Fibroblast of skin of left quadriceps (primary cell): ENCODE measurements around the gene SLC25A34.
A peak's percentile ranks its signal among the peaks of the same experiment; 100 is the strongest.
"Not testable (repeated sequence)": the region's sequence is repeated elsewhere in the genome, so short reads cannot be mapped to it uniquely, and the experiment has no call there.

Experiments used
- DNase-seq, 2 experiments: peaks; one replicate each; pipeline ENCODE4 v3.0.0-alpha.2; 2013; ENCODE audit warnings: low read depth in 2 of 2

SLC25A34 gene

GRCh38 chr1:15736038-15736891 is at the start of gene SLC25A34:
Gene SLC25A34 (plus strand): TSS chr1:15736258. CDS start chr1:15736486, 228 bp downstream.
- DNase-seq: no peak

GRCh38 chr1:15687446-15687845 is 48.6 kb upstream of the SLC25A34 start:
- no peak for DNase-seq

GRCh38 chr1:15690317-15690716 is 45.7 kb upstream of the SLC25A34 start:
- no peak for DNase-seq

GRCh38 chr1:15691434-15692032 is 44.5 kb upstream of the SLC25A34 start:
- DNase-seq: no peak

GRCh38 chr1:15692121-15692682 is 43.9 kb upstream of the SLC25A34 start:
- DNase-seq: no peak

GRCh38 chr1:15693371-15693770 is 42.7 kb upstream of the SLC25A34 start:
- DNase-seq: no peak

- DNase-seq: no peak
Measured at GRCh38 chr1:15696956-15697521, 39.0 kb upstream of the SLC25A34 start.

- DNase-seq: no peak
Measured at GRCh38 chr1:15698201-15698600, 37.9 kb upstream of the SLC25A34 start.

- not testable (repeated sequence) for DNase-seq
Measured at GRCh38 chr1:15699321-15699720, 36.7 kb upstream of the SLC25A34 start.

- no peak for DNase-seq
Measured at GRCh38 chr1:15700508-15700907, 35.5 kb upstream of the SLC25A34 start.

GRCh38 chr1:15701784-15702183 is 34.3 kb upstream of the SLC25A34 start:
- no peak for DNase-seq

- no peak for DNase-seq
Measured at GRCh38 chr1:15702722-15703550, 33.1 kb upstream of the SLC25A34 start.

GRCh38 chr1:15703562-15703961 is 32.5 kb upstream of the SLC25A34 start:
- peak; percentile 64 to 67 for DNase-seq

GRCh38 chr1:15704526-15705183 is 31.4 kb upstream of the SLC25A34 start:
- no peak for DNase-seq

- no peak for DNase-seq
Measured at GRCh38 chr1:15705184-15705566, 30.9 kb upstream of the SLC25A34 start.

- no peak for DNase-seq
Measured at GRCh38 chr1:15706751-15707150, 29.3 kb upstream of the SLC25A34 start.

- no peak for DNase-seq
Measured at GRCh38 chr1:15707239-15707925, 28.7 kb upstream of the SLC25A34 start.

GRCh38 chr1:15708486-15709137 is 27.4 kb upstream of the SLC25A34 start:
- no peak for DNase-seq

GRCh38 chr1:15709226-15709625 is 26.8 kb upstream of the SLC25A34 start:
- DNase-seq: no peak

- DNase-seq: no peak
Measured at GRCh38 chr1:15712168-15712567, 23.9 kb upstream of the SLC25A34 start.
